Endodermal cell (in vitro differentiated cells): Measurements from ENCODE around the gene NDST4. TPM values are rescaled to one million over a fixed set of nuclear protein-coding genes. Genes with fewer than 3 reads are reported as not detected.

Experiments
- DNase-seq: peaks from one replicate; pipeline ENCODE4 v3.0.0-alpha.2; 2017
- H3K27ac ChIP-seq: 2 replicates; pipeline ENCODE4 v1.5.1; 2013; ENCODE audit warnings: mild to moderate bottlenecking, low read depth, low read length, moderate library complexity
- H3K27me3 ChIP-seq: 2 replicates; pipeline ENCODE4 v1.6.1; 2013; ENCODE audit warnings: mild to moderate bottlenecking, low read length, moderate library complexity; ENCODE audit not compliant: insufficient read depth, control insufficient read depth, poor library complexity, severe bottlenecking
- H3K36me3 ChIP-seq: 2 replicates; pipeline ENCODE4 v1.7.0; 2013; ENCODE audit warnings: mild to moderate bottlenecking, low read length, moderate library complexity; ENCODE audit not compliant: control insufficient read depth, insufficient read depth
- H3K4me1 ChIP-seq: one replicate; pipeline ENCODE4 v1.7.0; 2013; ENCODE audit warnings: low read length; ENCODE audit not compliant: control insufficient read depth, insufficient read depth
- H3K4me3 ChIP-seq: 2 replicates; pipeline ENCODE4 v1.5.1; 2013; ENCODE audit warnings: mild to moderate bottlenecking, low read length, moderate library complexity
- H3K9ac ChIP-seq: 2 replicates; pipeline ENCODE4 v1.6.1; 2013; ENCODE audit warnings: mild to moderate bottlenecking, low read length, moderate library complexity; ENCODE audit not compliant: poor library complexity, severe bottlenecking; ENCODE audit errors: extremely low read depth
- H3K9me3 ChIP-seq: 2 replicates; pipeline ENCODE4 v1.6.1; 2013; ENCODE audit warnings: mild to moderate bottlenecking, low read length, moderate library complexity; ENCODE audit not compliant: control insufficient read depth
- H3K27ac Mint-ChIP-seq: 2 replicates; pipeline ENCODE4 v1.8.0; 2020; ENCODE audit warnings: mixed read lengths
- H3K27me3 Mint-ChIP-seq: 2 replicates; pipeline ENCODE4 v1.8.0; 2021; ENCODE audit warnings: mild to moderate bottlenecking, mixed read lengths; ENCODE audit not compliant: insufficient read depth
- H3K36me3 Mint-ChIP-seq: 2 replicates; pipeline ENCODE4 v1.8.0; 2020; ENCODE audit warnings: low read depth, mixed read lengths
- H3K4me1 Mint-ChIP-seq: 2 replicates; pipeline ENCODE4 v1.8.0; 2020; ENCODE audit warnings: mixed read lengths
- H3K4me3 Mint-ChIP-seq: 2 replicates; pipeline ENCODE4 v1.8.0; 2020; ENCODE audit warnings: mild to moderate bottlenecking, moderate library complexity, mixed read lengths
- H3K9me3 Mint-ChIP-seq: 2 replicates; pipeline ENCODE4 v1.8.0; 2020; ENCODE audit warnings: mild to moderate bottlenecking, mixed read lengths
- WGBS, 2 experiments: methylation state at CpG; one replicate each; pipeline versions ENCODE4 v1.1.5 to v1.1.7; 2013; ENCODE audit warnings: missing lambda C conversion rate in 2 of 2, mixed read lengths in 1 of 2; ENCODE audit not compliant: insufficient coverage in 1 of 2, insufficient read length in 1 of 2; 5-methylcytosine and 5-hydroxymethylcytosine counted together
- total RNA-seq, 2 donors: library from RNA; stranded (reverse); fragmentation: NEBNext Ultra II Directional in 1 of 2; extraction: Animal tissue kit (Norgen Biotek cat#: 25700) in 1 of 2; gene quantifications; 2 replicates in 1 of 2; 3 replicates in 1 of 2; pipeline ENCODE4 v1.2.1, GENCODE V29; 2021
- TF ChIP-seq, protein P1 (sequence below): fragments of 200-600 bp; sonication (generic); conservative IDR thresholded peaks from 2 replicates; pipeline ENCODE4 v1.5.0; 2021; ENCODE audit warnings: antibody characterized with exemption, mild to moderate bottlenecking

The NDST4 gene
- total RNA-seq, 2 donors from 2014 or later = 0.31 TPM; not detected in 1

DNA sequence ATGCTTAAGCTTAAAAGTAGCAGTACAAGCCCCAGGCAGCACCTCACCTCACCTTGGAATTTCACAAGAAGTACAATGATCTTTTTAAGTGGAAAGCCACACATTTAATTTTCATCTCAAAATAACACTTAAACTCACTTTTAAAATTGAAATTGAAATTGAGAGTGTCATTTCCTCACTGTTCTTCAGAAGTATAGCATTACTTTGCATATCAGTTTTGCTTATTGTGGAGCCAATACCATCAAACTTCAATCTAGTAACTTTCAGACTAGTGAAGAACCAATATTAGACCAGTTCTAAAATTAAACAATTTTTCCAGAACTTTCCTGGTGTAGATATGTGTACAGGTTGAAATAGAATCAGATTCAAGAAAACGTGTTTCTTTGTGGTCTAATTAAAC, 242.4 kb downstream of the NDST4 start:
- WGBS, 2 experiments = 45% methylated on average over 1 of the region's 1 CpG; no CpG with 5 or more reads in 1 of the 2 experiments
- no peaks in the 10 kb centered on the region for H3K27me3 ChIP-seq
- H3K4me1 ChIP-seq = no peaks in the 10 kb centered on the region
- H3K36me3 ChIP-seq = no peaks in the 10 kb centered on the region
- Mint-ChIP-seq H3K4me3 (no peak overlapping the region), H3K9me3 (no peaks in the 10 kb centered on the region), H3K4me1 (peaks cover 8% of the 10 kb centered on the region), H3K36me3 (no peaks in the 10 kb centered on the region), H3K27me3 (no peaks in the 10 kb centered on the region), H3K27ac (no peak overlapping the region)
- no peak for DNase-seq
- TF ChIP-seq, protein P1, sequence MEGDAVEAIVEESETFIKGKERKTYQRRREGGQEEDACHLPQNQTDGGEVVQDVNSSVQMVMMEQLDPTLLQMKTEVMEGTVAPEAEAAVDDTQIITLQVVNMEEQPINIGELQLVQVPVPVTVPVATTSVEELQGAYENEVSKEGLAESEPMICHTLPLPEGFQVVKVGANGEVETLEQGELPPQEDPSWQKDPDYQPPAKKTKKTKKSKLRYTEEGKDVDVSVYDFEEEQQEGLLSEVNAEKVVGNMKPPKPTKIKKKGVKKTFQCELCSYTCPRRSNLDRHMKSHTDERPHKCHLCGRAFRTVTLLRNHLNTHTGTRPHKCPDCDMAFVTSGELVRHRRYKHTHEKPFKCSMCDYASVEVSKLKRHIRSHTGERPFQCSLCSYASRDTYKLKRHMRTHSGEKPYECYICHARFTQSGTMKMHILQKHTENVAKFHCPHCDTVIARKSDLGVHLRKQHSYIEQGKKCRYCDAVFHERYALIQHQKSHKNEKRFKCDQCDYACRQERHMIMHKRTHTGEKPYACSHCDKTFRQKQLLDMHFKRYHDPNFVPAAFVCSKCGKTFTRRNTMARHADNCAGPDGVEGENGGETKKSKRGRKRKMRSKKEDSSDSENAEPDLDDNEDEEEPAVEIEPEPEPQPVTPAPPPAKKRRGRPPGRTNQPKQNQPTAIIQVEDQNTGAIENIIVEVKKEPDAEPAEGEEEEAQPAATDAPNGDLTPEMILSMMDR = no peak
- H3K9me3 ChIP-seq = no peaks in the 10 kb centered on the region
- H3K27ac ChIP-seq = no peak overlapping the region
- H3K9ac ChIP-seq = no peak overlapping the region
- H3K4me3 ChIP-seq = no peak overlapping the region

DNA sequence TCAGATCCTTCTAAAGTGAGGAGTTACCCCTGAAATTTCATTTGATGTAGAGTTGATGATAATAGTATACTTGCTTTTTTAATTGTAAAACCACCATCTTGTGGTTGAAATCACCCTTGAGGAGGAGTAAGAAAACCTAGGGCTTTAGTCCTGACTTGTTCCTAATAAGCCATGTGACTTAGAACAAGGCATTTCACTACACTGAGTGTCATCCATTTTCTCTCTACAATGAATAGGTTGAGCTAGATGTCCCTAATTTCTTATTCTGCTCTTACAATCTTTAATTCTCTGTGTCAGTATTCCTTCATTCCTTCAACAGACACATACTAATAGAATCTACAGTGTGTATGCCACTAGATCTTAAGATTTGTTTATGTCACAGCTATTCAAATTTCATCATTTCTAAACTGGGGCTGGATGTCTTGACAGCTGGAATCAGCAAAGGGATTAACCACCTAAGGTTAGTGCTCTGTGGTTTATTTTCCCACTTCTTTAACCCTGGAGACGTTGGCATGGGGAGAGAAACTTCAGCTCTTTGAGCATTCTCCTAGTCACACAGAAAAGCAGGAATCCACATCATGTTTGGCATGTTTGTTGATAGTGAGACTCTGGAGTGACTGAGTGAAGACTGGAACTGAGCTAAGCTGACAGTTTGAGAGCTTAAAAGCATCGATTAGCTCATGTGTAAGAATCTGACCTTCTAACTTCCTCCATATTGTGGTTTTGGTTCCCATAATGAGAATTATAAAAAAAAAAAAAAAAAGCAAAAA, 246.3 kb downstream of the NDST4 start:
- Histone ChIP-seq H3K9me3 (no peaks in the 10 kb centered on the region), H3K27me3 (no peaks in the 10 kb centered on the region), H3K4me1 (no peaks in the 10 kb centered on the region), H3K9ac (no peak overlapping the region), H3K4me3 (no peak overlapping the region), H3K27ac (no peak overlapping the region), H3K36me3 (no peaks in the 10 kb centered on the region)
- H3K27me3 Mint-ChIP-seq = no peaks in the 10 kb centered on the region
- H3K9me3 Mint-ChIP-seq = no peaks in the 10 kb centered on the region
- H3K27ac Mint-ChIP-seq = no peak overlapping the region
- TF ChIP-seq, protein P1 = no peak
- no peaks in the 10 kb centered on the region for H3K36me3 Mint-ChIP-seq
- H3K4me3 Mint-ChIP-seq = no peak overlapping the region
- no peak for DNase-seq
- WGBS, 2 experiments = 20 to 75% methylated on average over 1 to 2 of the region's 2 CpGs
- peaks cover 8% of the 10 kb centered on the region for H3K4me1 Mint-ChIP-seq

DNA sequence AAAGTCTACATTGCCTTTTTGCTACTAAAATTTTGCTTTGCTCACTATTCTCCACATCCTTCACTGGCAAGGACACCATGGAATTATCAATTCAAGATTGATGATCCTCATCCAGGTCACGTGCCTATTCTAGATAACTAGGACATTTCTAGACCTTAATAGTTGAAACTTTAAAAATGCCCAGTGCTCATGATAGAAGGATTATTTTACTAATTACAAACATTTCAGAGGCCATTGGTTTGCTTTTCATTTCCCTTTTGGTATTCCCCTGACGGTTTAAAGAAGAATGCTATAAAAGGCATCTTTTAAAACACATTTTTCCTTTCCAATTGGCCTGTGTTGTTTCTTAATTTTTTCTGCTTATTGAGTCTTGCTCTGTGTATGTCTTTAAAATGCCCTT, 249.4 kb downstream of the NDST4 start:
- H3K36me3 ChIP-seq = no peaks in the 10 kb centered on the region
- no peaks in the 10 kb centered on the region for H3K9me3 Mint-ChIP-seq
- H3K4me3 ChIP-seq = no peak overlapping the region
- H3K4me3 Mint-ChIP-seq = no peak overlapping the region
- no peaks in the 10 kb centered on the region for H3K36me3 Mint-ChIP-seq
- no peak overlapping the region for H3K27ac Mint-ChIP-seq
- 80 to 92% methylated on average over 1 to 2 of the region's 2 CpGs for WGBS, 2 experiments
- no peak overlapping the region for H3K9ac ChIP-seq
- TF ChIP-seq, protein P1 = no peak
- no peaks in the 10 kb centered on the region for H3K27me3 ChIP-seq
- H3K4me1 Mint-ChIP-seq = peaks cover 4% of the 10 kb centered on the region
- no peaks in the 10 kb centered on the region for H3K4me1 ChIP-seq
- no peaks in the 10 kb centered on the region for H3K27me3 Mint-ChIP-seq
- H3K27ac ChIP-seq = no peak overlapping the region
- DNase-seq = no peak
- no peaks in the 10 kb centered on the region for H3K9me3 ChIP-seq
